ENCODE measurements around the gene HSBP1.

Gene HSBP1

DNA sequence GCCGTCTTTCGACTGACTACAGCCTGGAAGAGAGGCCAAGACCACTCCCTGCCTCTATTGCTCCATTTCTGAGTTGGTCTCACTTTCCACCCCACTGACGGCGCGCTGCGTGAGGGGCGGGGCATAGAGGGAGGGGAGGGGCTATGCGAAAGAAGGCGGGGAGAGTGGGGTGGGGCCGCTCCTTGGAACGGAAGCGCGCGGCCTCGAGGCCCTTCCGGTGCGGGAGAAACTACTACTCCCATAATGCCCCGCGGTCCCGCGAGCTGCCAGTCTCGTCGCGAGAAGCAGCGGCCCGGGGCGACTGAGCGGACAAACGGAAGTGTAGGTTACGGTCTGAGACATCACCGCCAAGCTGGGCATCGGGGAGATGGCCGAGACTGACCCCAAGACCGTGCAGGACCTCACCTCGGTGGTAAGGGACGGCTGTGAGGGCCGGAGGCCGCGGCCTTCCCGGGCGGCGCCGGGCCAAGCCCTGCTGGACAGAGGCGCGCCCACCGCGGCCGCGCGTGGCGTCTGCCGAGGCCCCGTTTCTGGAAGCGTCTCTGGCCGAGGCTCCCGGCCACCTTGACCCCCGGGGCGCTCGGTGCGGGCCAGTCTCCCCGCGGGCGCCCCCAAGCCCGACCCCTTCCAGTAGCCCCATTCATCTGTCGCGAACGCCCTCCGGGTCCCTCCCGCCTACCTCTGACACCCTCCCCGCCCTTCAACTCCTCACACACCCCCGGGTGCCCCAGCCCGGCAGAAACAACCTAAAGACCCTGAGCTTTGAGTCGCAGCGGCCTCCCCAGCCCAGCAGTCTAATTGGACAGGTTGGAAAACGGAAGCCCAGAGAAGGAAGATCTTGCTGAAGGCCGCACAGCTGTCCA, at the start of gene HSBP1:
Gene HSBP1, plus strand, starts transcription at position 269 of the 863 bp plus-strand sequence. Its CDS starts 99 bp downstream, at position 368.
- H3K4me3 ChIP-seq (ENCODE audit: low read depth, low read length) = peak within 1 kb of the TSS; percentile 91

DNA sequence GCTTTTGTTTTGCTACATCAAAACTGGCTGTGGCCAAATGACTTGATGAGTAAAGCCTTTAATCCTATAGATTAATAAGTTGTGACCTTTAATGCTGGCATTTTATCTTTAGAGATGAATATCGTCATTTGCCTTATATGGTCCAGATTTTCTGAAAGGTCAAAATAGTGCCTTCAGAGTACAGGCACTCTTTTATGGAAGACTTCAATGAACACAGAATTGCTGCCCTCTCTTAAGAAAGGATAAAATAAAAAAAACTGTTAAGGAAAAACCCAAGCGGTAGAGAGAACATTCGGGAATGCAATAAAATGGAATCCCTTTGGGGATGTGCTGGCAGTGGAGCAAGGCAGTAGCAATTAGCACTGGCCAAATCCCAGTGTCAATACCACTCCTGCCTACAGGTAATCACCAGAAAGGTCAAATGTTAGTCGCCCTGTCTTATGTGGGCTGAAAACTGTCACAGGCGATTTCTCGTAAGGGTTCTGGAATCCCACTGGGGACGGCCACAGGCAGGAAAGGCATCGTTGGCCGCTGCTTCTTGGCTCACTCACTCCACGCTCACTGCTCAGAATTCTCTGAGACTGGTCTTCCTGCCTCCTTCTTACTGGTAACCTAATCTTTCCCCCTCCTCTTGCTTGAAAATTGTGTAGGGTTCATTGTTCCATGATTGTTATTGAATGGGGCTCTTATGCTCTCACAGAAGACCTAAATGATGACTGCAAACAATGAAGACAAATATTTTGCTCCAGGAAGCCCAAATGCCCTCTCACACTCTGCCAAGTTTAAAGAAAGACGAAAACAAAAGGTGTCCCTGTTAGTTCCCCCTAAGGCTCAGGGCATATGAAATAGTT, 45.4 kb upstream of the HSBP1 start:
- no peak overlapping the region for H3K4me3 ChIP-seq (ENCODE audit: low read depth, low read length)

DNA sequence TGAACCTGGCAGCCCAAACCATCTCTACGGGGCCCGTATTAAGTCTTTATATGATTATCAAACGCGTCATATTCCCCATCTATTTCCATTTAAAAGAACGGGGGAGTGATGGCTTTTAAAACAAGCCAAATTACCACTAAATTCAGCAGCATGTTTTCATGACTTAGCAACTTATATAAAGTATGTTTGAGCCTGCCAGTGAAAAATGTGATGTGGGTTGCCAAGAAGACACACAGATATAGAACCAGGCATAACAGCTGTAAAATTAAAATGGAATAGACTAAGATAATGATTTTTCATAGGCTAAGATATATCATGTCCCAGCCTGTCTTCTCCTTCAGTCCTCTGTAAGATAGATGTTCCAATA, 44.8 kb upstream of the HSBP1 start:
- H3K4me3 ChIP-seq (ENCODE audit: low read depth, low read length) = no peak overlapping the region

DNA sequence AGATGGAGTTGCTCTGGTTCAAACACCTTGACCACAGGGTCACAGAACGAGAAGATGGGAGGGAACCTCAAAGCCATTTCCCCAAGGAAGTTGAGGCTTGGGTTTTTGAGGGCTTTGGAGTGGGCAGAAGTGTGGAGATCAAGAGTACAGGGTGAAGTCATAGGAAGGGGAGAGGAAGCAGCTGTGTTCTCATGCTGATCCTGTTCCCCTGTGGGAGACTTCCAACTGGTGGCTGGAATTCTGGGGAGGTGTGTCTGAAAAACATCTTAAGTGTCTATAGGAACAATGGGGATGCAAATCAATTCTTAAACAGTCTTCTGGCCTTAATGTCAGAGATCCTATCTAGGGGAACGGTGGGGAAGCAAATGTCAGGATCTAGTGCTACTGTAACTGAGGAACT, 38.8 kb upstream of the HSBP1 start:
- H3K4me3 ChIP-seq (ENCODE audit: low read depth, low read length) = no peak overlapping the region

DNA sequence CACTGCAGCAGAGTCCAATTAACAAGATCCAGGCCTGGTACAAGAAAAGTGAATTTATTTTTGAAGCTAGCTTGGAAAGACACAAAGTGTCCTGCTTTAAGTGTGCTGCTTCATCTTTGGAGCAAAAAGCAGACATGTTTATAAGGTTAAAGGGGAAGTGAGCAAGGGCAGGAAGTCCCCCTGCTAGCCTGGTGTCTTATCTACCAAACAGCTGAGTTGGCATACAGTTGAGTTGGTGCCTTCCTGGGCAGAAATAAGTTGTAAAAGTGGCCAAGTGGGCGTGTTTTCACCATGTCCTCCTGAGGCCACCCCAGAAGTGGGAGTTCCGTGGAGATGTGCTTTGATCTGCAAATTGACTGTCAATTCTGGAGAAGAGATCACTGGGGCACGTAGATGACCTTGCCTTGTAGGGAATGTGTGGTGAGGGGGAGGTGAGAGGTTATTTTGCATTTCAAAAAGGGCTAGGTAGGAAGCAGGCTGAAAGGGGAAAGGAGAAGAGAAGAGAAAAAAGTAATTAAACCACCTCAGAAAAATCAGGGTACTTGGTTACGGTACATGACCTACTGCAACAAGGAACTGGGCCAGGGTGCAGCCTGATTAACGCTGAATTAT, 38.3 kb upstream of the HSBP1 start:
- H3K4me3 ChIP-seq (ENCODE audit: low read depth, low read length) = no peak overlapping the region

DNA sequence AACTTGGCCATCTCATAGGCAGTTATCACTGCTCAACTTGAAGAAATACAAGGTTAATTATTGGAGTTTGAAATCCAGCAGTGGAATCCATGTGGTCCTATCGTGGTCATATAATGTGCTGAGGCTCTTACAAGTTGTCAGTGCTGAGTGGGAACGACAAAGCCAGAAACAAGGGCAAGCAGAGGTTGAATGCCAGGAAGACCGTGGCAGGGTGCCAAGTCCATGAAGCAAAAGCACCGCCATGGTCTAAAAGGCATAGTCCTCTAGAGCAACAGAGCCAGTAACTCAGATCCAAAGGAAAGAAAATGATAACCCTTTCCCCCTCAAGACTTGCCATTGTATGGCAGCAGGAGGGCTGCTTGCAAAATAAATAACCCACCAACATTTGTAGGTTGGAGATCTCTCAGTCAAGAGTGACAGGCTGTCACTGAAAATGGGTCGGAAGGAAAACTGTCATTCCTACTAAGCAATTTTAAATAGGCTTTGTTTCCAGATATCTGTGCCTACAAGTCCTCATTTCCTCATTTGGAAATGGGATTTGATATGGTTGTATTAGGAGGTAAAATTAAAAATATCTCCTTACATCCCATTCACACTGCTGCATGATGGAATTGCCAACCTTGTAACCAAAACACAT, 36.4 kb upstream of the HSBP1 start:
- no peak overlapping the region for H3K4me3 ChIP-seq (ENCODE audit: low read depth, low read length)

DNA sequence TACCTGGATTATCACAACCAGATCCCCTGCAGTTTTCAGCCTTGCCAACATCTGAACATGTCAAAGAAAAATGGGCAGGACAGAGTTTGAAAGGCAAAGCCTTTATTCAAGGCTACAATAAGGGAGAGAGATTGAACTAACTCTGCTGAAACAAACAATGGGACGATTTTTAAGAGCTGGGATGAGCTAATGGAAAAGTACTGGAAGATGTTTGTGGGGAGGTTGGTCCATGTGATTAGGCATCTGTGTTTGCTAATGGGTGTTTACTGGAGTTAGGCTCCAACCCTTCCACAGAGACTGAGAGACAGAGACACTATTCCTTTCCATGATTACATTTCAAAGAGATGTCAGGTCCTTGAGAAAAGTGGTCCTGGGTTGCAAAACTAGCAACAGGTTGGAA, 35.0 kb upstream of the HSBP1 start:
- H3K4me3 ChIP-seq (ENCODE audit: low read depth, low read length) = no peak overlapping the region

DNA sequence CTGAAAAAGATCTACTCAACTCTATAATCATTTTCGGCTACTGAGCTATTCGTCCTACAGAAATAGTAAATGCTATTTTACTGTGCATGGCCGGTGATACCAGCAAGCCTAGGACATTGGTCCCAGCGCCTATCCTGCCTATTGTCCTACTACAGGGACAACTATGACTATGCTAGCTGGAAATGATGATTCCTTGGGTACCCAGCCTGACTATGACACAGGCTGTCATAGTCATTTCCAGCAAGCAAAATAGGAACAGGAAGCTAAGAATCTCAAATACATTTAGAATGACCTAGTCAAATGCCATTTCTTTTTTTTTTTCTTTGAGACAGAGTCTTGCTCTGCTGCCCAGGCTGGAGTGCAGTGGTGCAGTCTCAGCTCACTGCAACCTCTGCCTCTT, 33.7 kb upstream of the HSBP1 start:
- H3K4me3 ChIP-seq (ENCODE audit: low read depth, low read length) = no peak overlapping the region

DNA sequence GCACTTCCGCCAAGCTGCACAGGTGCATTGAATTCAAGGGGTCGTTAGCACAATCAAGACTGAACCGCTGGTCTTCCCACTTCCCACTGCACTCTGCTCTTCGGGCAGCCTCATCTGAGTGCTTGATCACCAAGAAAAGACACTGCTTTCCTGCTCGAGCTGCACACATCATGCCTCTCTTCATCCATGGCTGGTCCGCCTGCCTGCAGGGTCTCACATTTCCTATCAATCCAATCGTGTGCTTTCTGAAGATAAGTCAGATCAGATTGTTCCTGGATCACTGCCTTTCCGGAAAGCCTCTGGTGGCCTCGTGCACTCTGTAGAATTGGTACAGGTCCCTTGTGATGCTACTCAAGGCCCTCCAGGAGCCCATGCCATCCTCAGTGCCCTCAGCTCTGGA, 30.8 kb upstream of the HSBP1 start:
- no peak overlapping the region for H3K4me3 ChIP-seq (ENCODE audit: low read depth, low read length)

DNA sequence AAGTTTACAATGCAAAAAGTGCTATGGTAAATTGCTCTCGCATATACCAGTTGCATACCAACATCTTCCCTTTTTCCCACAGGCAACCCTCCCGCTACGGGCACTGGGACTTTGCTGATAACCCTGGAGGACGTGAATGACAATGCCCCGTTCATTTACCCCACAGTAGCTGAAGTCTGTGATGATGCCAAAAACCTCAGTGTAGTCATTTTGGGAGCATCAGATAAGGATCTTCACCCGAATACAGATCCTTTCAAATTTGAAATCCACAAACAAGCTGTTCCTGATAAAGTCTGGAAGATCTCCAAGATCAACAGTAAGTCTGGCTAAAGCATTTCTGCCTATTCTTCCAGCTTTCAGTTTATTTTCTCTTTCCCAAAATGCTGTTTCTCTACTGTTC, 27.9 kb upstream of the HSBP1 start:
- no peak overlapping the region for H3K4me3 ChIP-seq (ENCODE audit: low read depth, low read length)

DNA sequence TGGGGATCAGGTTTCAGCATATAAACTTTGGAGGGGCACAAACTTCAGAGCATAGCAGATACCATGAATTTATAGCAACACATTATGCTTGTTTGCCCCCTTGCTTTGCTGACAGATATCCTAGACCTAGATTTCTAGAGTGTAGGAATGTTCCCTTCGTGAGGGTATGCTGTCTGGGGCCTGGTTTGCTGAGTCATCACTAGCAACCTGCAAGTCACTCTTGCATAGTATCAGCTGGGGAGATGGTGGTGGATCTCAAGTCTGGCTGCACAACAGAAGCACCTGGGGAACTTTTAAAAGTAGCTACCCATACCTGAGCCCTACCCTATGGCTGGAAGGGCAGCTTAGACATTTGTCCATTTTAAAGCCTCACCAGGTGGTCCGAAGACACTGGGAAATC, 22.3 kb upstream of the HSBP1 start:
- H3K4me3 ChIP-seq (ENCODE audit: low read depth, low read length) = no peak overlapping the region

DNA sequence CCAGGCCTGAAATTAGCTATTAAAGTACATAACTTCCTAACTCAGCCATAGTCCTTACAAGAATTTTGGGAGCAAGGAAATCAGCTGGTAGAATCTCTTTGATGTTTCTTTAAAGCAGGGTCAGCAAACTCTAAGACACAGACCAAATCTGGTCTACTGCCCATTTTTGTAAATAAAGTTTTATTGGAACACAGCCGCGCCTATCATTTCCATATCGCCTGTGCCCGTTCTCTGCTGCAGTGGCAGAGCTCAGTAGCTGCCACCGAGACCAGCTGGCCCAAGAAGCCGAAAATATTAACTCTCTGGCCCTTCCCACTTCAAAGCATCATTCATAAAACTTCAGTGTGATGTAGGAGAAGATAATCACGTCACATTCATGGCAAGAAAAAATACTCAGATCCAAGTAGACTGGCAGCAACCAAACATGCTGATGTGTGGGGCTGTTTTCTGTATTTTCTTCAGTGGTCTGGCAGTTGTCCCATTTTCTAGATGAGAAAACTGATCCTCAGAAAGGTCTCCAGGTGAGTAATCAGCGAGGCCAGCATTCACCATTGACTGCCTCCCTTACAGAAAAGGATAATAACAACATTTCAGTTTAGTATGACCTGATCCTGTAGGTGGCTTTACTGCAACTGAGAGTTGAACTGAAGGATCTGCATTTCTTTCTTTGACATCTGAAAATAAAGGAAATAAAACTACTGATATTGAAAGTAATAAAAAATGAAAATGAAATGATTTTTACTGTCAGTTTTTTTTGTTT, 18.0 kb upstream of the HSBP1 start:
- no peak overlapping the region for H3K4me3 ChIP-seq (ENCODE audit: low read depth, low read length)

DNA sequence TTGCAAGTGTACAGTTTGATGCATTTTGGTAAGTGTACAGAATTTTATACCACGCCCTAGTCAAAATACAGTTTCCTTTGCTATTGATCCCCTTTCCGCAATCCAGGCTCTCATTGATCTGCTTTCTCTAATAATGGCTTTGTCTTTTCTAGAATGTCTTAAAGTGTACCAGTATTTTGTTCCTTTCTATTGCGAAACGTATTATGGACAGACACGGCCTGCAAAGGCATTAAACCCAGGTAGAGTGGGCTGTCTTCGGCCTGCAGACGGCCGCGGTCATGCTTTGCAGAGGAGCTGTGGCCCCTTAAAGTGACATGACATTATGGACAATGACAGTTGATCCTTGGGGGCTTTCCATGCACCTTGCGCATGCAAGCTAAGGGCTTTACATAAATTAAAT, 15.9 kb upstream of the HSBP1 start:
- H3K4me3 ChIP-seq (ENCODE audit: low read depth, low read length) = no peak overlapping the region

DNA sequence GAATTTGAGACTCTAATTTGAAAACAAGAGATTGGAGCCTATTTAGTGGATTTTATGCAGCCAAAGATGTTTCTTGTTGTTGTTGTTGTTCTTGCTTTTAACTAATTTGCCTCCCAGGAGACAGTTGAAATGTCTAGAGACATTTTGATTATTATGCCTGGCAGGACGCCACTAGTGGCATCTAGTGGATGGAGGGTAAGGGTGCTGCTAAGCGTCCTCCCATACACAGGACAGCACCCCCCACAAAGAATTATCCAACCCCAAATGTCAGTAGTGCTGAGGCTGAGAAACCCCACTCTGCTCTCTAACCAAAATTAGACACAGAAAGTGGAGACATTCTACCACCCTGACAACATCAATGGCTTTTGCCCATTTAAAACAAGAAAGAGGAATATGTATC, 15.4 kb upstream of the HSBP1 start:
- H3K4me3 ChIP-seq (ENCODE audit: low read depth, low read length) = no peak overlapping the region

DNA sequence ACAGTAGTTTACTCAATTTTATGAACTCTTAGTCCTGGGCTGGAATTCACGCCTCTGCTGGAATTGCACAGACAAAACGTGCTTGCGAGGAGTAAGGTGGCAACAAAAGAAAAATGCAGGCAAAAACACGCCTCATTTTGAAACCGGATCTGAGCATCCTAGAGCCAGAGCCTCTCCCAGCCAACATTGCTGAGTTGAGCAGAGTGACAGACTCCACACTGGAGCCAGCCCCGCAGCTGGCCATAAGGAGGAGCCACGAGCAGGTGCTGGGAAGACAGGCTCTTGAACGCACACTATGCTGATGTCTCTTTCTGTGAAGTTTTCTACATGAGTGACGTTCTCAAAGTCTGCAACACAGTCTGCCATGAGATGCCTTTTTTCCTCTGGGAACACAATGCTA, 14.6 kb upstream of the HSBP1 start:
- no peak overlapping the region for H3K4me3 ChIP-seq (ENCODE audit: low read depth, low read length)

DNA sequence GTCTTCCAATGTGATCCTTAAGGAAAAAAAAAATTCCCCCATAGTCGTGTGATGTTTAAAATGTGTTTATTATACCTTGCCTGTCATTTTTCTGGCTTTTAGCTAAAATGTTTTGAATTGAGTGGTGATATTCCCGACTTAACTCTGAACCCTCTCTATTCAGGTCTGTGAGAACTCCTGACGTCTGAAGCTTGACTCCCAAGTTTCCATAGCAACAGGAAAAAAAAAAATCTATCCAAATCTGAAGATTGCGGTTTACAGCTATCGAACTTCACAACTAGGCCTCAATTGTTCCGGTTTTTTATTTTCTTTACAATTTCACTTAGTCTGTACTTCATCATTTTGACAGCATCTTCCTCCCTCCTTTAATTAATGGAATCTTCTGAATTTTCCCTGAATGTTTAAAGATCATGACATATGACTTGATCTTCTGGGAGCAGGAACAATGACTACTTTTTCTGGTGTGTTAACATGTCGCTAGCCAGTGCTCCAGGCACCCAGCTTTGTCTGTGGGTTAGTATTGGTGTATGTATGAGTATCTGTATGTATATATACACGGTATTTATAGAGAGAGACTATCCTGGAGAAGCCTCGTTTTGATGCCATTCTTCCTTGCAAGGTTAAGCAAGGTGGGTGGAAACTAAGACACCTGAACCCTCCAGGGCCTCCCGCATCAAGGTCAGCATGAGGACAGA, 12.8 kb upstream of the HSBP1 start:
- H3K4me3 ChIP-seq (ENCODE audit: low read depth, low read length) = no peak overlapping the region

DNA sequence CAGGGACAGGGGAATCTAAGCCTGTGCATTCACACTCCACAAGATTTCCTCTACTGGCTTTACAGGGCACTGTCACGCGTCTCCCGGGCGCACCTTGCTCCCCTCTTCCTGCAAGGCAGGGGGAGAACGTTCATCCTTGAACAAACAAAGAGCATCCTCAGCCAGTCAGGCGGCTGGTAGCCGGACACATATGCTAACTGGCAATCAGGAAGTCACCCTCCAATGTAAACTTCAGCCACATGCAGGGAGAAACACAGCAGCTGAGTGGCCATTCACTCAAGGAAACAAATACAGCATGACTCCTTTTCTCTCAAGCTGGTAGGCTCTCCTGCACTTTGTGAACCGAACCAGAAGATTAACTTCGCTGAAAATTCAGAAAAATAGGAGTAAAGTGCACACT, 10.8 kb upstream of the HSBP1 start:
- no peak overlapping the region for H3K4me3 ChIP-seq (ENCODE audit: low read depth, low read length)

DNA sequence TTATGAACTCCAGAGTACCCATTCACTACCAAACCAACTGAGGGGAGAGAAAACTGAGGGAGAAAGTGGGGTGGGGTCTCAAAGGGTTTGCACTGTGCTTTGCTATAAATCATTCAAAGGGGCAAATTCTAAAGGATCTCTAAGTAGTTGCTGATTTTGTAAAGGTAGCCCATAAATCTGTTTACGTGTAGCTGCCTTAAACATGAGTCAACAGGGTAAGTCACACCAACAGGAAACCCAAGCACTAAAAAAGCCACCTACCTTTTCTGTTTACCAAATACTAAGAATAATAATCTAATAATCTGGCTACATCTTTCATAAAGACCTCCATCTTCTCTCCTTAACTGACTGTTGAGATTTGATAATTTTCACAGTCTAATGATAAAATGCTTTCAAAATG, 8.4 kb upstream of the HSBP1 start:
- no peak overlapping the region for H3K4me3 ChIP-seq (ENCODE audit: low read depth, low read length)

DNA sequence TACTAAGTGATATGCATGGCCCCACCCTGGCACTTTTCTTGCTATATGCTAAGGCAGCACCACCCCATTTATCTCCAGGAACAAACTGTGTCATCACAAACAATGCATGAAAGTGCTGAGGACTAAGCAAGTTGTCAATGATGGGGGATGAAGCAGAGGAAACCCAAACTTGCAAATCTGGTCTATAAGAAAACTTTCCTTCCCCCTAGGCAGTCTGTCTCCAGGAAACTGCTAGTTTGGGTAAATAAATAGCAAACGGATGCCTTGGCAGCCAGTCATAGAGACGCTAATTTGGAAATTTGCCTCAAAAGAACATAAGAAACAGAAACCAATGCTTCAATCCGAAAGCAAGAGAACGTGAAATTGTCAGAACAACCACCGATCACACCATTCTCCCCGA, 5.6 kb upstream of the HSBP1 start:
- H3K4me3 ChIP-seq (ENCODE audit: low read depth, low read length) = no peak overlapping the region

Data from iPS-11a (cell line).